ENCODE measurements around the gene CCDC141. TPM values are rescaled to one million over a fixed set of nuclear protein-coding genes. Genes with fewer than 3 reads are reported as not detected.

CCDC141 gene
- total and polyA plus RNA-seq, 3 experiments from 2014 or later = 1.6 to 3.9 (median 2.1) TPM

DNA sequence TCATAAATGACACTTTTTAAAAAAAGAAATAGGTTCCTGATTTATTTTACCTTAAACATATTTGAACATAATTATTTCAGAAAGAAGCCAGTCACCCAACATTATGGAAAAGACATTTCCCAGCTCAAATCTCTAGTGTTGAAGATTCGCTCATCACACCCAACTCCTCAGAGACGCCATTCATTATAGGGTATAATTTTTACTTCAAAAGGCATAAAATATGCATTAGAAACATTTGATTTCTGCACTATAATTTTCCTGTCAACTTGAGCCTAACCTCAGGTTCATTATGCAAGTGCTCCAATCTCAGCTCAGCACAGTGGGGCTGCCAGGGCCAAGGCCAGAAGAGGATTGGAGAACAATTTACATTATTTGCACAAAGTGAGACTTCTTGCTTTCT, 183.9 kb downstream of the CCDC141 start:
- no peak overlapping the region for H3K27ac ChIP-seq (ENCODE audit: low read depth, low read length)
- peaks cover 4% of the 10 kb centered on the region for H3K36me3 ChIP-seq (ENCODE audit: insufficient read depth, low read length)
- POLR2A ChIA-PET = no interaction called here
- no peak overlapping the region for H3K4me3 ChIP-seq (ENCODE audit: low read length)
- H3K4me1 ChIP-seq (ENCODE audit: insufficient read depth, low read length) = no peaks in the 10 kb centered on the region
- Mint-ChIP-seq H3K9me3 (no peaks in the 10 kb centered on the region), H3K36me3 (peaks cover 0 to 10% (median 7%) of the 10 kb centered on the region in 3 donors), H3K27ac (no peak overlapping the region), H3K4me1 (no peaks in the 10 kb centered on the region), H3K4me3 (no peak overlapping the region), H3K27me3 (no peaks in the 10 kb centered on the region)
- no peaks in the 10 kb centered on the region for H3K9me3 ChIP-seq (ENCODE audit: low read length)
- no peak for DNase-seq
- no peaks in the 10 kb centered on the region for H3K27me3 ChIP-seq (ENCODE audit: insufficient read depth, low read length, poor library complexity, severe bottlenecking)
- CTCF ChIA-PET = no interaction called here

DNA sequence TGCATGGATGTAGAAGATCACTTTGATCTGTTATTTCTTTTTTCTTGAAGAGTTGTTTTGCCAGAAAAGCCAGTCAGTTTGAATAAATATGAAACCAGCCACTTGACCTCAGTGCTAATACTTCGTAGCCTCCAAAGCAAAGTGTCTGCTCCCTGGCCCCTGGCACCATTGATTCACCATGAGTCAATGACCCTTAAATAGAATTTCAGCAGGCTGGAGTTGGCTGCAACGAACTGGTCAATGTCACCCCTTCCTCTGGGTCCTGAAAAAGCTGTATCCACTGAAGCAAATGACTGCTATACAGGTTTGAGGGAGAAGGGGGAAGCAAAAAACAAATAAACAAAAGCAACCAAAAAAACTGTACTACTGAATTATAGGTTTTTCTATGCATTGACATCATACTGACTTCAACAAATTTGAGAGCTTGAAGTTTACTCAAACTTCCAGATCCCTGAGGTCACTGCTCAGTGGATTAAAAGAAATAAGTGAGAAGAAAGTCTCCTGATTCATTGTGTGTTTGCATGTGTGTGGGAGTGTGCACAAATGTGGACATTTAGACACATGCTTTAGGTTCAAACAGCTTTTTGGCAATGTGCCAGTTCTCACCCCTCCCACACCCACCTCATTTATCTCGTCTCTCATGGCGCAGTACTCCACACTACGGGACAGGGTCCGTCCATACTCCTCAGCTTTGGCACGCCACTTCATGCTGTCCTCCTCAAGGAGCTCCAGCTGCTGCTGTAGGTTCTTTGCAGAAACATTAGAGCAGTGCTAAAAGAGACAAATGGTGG, 184.6 kb downstream of the CCDC141 start:
- H3K36me3 ChIP-seq (ENCODE audit: insufficient read depth, low read length) = peaks cover 4% of the 10 kb centered on the region
- Mint-ChIP-seq H3K27me3 (no peaks in the 10 kb centered on the region), H3K27ac (no peak overlapping the region), H3K36me3 (peaks cover 0 to 10% (median 7%) of the 10 kb centered on the region in 3 donors), H3K9me3 (no peaks in the 10 kb centered on the region), H3K4me3 (no peak overlapping the region), H3K4me1 (no peaks in the 10 kb centered on the region)
- POLR2A ChIA-PET = no interaction called here
- CTCF ChIA-PET = no interaction called here
- no peaks in the 10 kb centered on the region for H3K9me3 ChIP-seq (ENCODE audit: low read length)
- no peak overlapping the region for H3K4me3 ChIP-seq (ENCODE audit: low read length)
- H3K27me3 ChIP-seq (ENCODE audit: insufficient read depth, low read length, poor library complexity, severe bottlenecking) = no peaks in the 10 kb centered on the region
- H3K4me1 ChIP-seq (ENCODE audit: insufficient read depth, low read length) = no peaks in the 10 kb centered on the region
- DNase-seq = no peak
- no peak overlapping the region for H3K27ac ChIP-seq (ENCODE audit: low read depth, low read length)

DNA sequence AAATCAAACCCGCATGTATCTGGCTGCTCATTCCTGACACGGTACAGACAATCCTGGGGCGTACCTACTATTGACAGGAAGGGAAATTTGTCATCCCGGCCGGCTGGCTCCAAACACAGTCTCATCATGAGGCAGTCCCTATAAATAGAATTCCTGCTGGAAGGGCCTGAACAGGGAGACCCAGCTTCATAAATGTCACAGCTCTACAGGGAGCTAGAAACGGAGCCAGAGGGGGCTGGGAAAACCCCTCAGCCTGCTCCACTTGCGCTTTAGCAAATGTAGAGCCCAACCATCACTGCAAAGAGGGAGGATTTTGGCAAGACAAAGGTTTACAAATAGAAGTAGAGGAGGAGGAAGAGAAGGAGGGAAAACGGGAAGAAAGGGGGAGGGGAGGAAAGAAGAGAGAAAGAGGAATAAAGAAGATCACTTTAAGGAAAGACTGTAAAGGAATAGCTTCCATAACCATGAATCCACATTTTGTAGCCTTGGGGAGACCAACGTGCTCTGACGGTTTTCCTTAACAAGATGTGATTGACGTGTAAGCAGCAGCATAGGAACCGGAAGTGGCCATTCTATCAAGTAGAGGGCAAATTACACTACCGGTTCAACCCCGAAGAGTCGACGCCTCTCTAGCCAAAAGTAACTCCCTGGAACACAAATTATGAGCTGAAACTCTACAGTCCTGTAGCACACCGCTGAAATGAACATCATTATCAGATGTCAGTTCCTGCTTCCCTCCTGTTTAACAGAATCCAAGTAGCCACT, 185.9 kb downstream of the CCDC141 start:
- ChIA-PET CTCF (no interaction called here), POLR2A (no interaction called here)
- Mint-ChIP-seq H3K27me3 (no peaks in the 10 kb centered on the region), H3K9me3 (no peaks in the 10 kb centered on the region), H3K27ac (no peak overlapping the region), H3K4me3 (no peak overlapping the region), H3K36me3 (peaks cover 0 to 8% (median 7%) of the 10 kb centered on the region in 3 donors), H3K4me1 (no peaks in the 10 kb centered on the region)
- Histone ChIP-seq H3K4me1 (ENCODE audit: insufficient read depth, low read length) (no peaks in the 10 kb centered on the region), H3K36me3 (ENCODE audit: insufficient read depth, low read length) (peaks cover 4% of the 10 kb centered on the region), H3K9me3 (ENCODE audit: low read length) (no peaks in the 10 kb centered on the region), H3K4me3 (ENCODE audit: low read length) (no peak overlapping the region), H3K27me3 (ENCODE audit: insufficient read depth, low read length, poor library complexity, severe bottlenecking) (no peaks in the 10 kb centered on the region), H3K27ac (ENCODE audit: low read depth, low read length) (no peak overlapping the region)
- DNase-seq = no peak

DNA sequence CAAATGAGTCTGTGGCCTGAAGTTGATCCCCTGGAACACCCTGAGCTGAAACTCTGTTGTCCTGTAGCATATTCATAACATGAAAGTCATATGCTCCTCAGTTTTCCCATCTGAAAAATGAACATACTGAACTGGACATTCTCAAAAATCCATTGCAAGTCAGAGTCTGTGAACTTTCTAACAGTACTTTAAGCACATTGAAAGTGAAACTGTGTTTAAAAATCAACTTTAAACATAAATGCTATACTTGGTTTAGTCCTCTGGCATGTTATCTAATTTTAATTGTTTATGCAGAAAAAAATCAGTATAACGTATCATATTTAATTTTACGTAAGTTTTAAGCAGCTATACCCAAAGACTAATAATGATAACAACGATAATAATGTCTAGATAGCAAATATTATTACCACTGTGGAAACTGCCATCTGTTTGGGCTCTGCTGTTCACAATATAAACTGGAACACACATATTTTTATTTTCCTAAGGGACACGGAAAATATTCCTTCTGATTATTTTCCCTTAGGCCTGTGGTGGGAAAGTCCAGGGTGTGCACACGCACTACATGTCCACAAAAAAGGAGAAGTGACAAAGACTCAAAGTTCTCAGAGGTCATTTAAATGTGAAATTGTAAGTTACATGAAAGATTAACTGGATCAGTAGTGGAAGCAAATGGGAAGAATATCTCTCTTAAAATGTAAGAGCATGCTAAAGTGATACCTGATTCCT, 186.6 kb downstream of the CCDC141 start:
- ChIA-PET CTCF (no interaction called here), POLR2A (no interaction called here)
- H3K27ac Mint-ChIP-seq = no peak overlapping the region
- no peaks in the 10 kb centered on the region for H3K27me3 Mint-ChIP-seq
- Histone ChIP-seq H3K36me3 (ENCODE audit: insufficient read depth, low read length) (peaks cover 4% of the 10 kb centered on the region), H3K9me3 (ENCODE audit: low read length) (no peaks in the 10 kb centered on the region), H3K4me3 (ENCODE audit: low read length) (no peak overlapping the region), H3K4me1 (ENCODE audit: insufficient read depth, low read length) (no peaks in the 10 kb centered on the region), H3K27me3 (ENCODE audit: insufficient read depth, low read length, poor library complexity, severe bottlenecking) (no peaks in the 10 kb centered on the region), H3K27ac (ENCODE audit: low read depth, low read length) (no peak overlapping the region)
- DNase-seq = no peak
- no peaks in the 10 kb centered on the region for H3K4me1 Mint-ChIP-seq
- no peak overlapping the region for H3K4me3 Mint-ChIP-seq
- H3K36me3 Mint-ChIP-seq = peaks cover 0 to 8% (median 7%) of the 10 kb centered on the region in 3 donors
- H3K9me3 Mint-ChIP-seq = no peaks in the 10 kb centered on the region

DNA sequence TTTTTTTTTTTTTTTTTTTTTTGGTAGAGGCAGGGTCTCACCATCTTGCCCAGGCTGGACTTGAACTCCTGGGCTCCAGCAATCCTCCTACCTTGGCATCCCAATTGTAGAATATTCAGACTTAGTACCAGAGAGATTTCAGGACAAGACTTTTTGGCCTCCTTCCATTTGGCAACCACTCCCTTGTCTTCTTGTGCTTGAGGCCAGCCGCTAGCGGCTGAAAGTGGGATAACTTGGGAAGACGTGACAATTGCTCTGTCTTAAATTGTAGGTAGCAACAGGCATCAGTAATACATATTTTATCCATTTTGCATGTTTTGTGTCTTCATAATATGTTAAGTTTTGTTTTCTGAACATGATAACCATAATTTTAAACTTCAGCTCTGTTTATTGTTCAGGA, 189.4 kb downstream of the CCDC141 start:
- Histone ChIP-seq H3K27ac (ENCODE audit: low read depth, low read length) (no peak overlapping the region), H3K4me3 (ENCODE audit: low read length) (no peak overlapping the region), H3K36me3 (ENCODE audit: insufficient read depth, low read length) (no peaks in the 10 kb centered on the region), H3K9me3 (ENCODE audit: low read length) (no peaks in the 10 kb centered on the region), H3K4me1 (ENCODE audit: insufficient read depth, low read length) (no peaks in the 10 kb centered on the region), H3K27me3 (ENCODE audit: insufficient read depth, low read length, poor library complexity, severe bottlenecking) (no peaks in the 10 kb centered on the region)
- H3K4me3 Mint-ChIP-seq = no peak overlapping the region
- no peaks in the 10 kb centered on the region for H3K27me3 Mint-ChIP-seq
- CTCF ChIA-PET = no interaction called here
- no peaks in the 10 kb centered on the region for H3K4me1 Mint-ChIP-seq
- no peak overlapping the region for H3K27ac Mint-ChIP-seq
- H3K36me3 Mint-ChIP-seq = peaks cover 0 to 6% (median 5%) of the 10 kb centered on the region in 3 donors
- DNase-seq = no peak
- POLR2A ChIA-PET = no interaction called here
- no peaks in the 10 kb centered on the region for H3K9me3 Mint-ChIP-seq

DNA sequence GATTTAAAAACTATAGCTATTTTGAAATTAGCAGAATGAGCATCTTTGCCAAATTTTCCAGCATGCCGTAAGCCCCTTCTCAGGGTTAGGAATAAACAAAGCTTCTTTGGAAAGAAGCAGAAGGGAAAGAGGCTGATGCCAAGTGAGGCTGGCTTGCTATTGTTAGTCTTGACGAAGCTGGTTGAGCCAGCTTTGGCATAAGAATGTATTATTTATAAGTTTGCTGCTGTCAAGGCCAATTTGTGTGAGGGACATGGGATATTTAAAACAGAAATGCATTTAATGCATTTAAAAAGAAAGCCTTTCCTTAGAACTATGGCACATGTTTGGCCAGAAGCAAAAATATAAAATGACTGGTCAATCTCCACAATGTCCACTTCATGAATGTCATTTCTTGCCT, 190.2 kb downstream of the CCDC141 start:
- Histone ChIP-seq H3K4me1 (ENCODE audit: insufficient read depth, low read length) (no peaks in the 10 kb centered on the region), H3K4me3 (ENCODE audit: low read length) (no peak overlapping the region), H3K27me3 (ENCODE audit: insufficient read depth, low read length, poor library complexity, severe bottlenecking) (no peaks in the 10 kb centered on the region), H3K36me3 (ENCODE audit: insufficient read depth, low read length) (no peaks in the 10 kb centered on the region), H3K9me3 (ENCODE audit: low read length) (no peaks in the 10 kb centered on the region), H3K27ac (ENCODE audit: low read depth, low read length) (no peak overlapping the region)
- ChIA-PET CTCF (no interaction called here), POLR2A (no interaction called here)
- no peaks in the 10 kb centered on the region for H3K9me3 Mint-ChIP-seq
- DNase-seq = no peak
- no peaks in the 10 kb centered on the region for H3K4me1 Mint-ChIP-seq
- H3K4me3 Mint-ChIP-seq = no peak overlapping the region
- H3K27ac Mint-ChIP-seq = no peak overlapping the region
- peaks cover 0 to 4% (median 2%) of the 10 kb centered on the region in 3 donors for H3K36me3 Mint-ChIP-seq
- H3K27me3 Mint-ChIP-seq = no peaks in the 10 kb centered on the region

DNA sequence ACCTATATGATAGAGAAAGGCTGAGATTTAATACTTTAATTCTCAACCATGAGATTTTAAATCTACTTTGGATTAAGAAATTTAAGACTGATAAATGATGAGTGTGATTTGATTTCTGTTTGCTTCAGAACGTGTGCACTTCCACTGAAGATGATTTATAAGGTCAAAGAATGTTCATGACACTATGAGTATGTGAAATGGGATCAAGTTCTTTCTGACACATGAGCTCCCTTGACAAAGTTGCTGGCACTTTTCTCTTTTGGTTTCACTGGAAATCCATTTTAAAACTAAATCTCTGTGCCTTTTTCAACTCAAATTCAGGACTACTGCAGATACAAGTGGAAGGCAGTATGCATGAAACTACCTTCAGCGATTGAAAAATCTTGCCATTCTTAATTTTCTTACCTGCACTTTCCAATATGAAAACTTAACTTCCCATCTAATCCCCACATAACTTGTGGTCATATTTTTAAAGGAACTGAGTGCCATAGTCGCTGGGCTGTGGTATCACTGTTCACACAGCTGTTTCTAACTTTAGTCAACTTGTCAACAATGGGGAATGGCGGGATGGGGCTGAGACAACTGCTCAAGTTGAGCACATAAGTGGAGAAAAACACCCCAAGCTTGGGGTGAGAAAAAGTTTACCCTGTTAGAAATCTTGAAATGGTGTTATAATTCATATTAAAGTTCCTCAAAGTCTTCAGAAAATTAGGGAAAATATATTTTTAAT, 190.9 kb downstream of the CCDC141 start:
- no peaks in the 10 kb centered on the region for H3K27me3 Mint-ChIP-seq
- Histone ChIP-seq H3K4me1 (ENCODE audit: insufficient read depth, low read length) (no peaks in the 10 kb centered on the region), H3K4me3 (ENCODE audit: low read length) (no peak overlapping the region), H3K27me3 (ENCODE audit: insufficient read depth, low read length, poor library complexity, severe bottlenecking) (no peaks in the 10 kb centered on the region), H3K36me3 (ENCODE audit: insufficient read depth, low read length) (no peaks in the 10 kb centered on the region), H3K9me3 (ENCODE audit: low read length) (no peaks in the 10 kb centered on the region), H3K27ac (ENCODE audit: low read depth, low read length) (no peak overlapping the region)
- ChIA-PET POLR2A (no interaction called here), CTCF (no interaction called here)
- no peaks in the 10 kb centered on the region for H3K9me3 Mint-ChIP-seq
- no peak overlapping the region for H3K4me3 Mint-ChIP-seq
- no peak overlapping the region for H3K27ac Mint-ChIP-seq
- H3K4me1 Mint-ChIP-seq = no peaks in the 10 kb centered on the region
- H3K36me3 Mint-ChIP-seq = peaks cover 0 to 3% (median 2%) of the 10 kb centered on the region in 3 donors
- no peak for DNase-seq

Measured in CD8-positive, alpha-beta memory T cell (primary cell).